Globus pallidus (tissue), 1 donor: ENCODE data around the gene KBTBD8.

Experiments used
- DNase-seq: peaks from one replicate; pipeline ENCODE4 v3.0.0-alpha.2; 2015; ENCODE audit warnings: low spot score

Gene KBTBD8

GRCh38 chr3:66997560-66998112 lies 471 bp upstream of the KBTBD8 start:
- DNase-seq, result no peak

- no peak for DNase-seq
These were observed 763 bp downstream of the KBTBD8 start for GRCh38 chr3:66998904-66999235.

GRCh38 chr3:67000009-67000408 lies 1.9 kb downstream of the KBTBD8 start:
- no peak for DNase-seq

- no peak for DNase-seq
These were observed 3.2 kb downstream of the KBTBD8 start for GRCh38 chr3:67001086-67001861.

- DNase-seq, result no peak
These were observed 7.9 kb downstream of the KBTBD8 start for GRCh38 chr3:67005974-67006373.

- DNase-seq, result no peak
These were observed 8.4 kb downstream of the KBTBD8 start for GRCh38 chr3:67006460-67006859.

- no peak for DNase-seq
These were observed 10.3 kb downstream of the KBTBD8 start for GRCh38 chr3:67008388-67008787.

- no peak for DNase-seq
These were observed 11.6 kb downstream of the KBTBD8 start for GRCh38 chr3:67009716-67010115.

GRCh38 chr3:67011414-67012131 lies 13.5 kb downstream of the KBTBD8 start:
- DNase-seq, result no peak

GRCh38 chr3:67012564-67012963 lies 14.5 kb downstream of the KBTBD8 start:
- DNase-seq, result no peak

- DNase-seq, result no peak
These were observed 17.8 kb downstream of the KBTBD8 start for GRCh38 chr3:67015702-67016484.

GRCh38 chr3:67016522-67017080 lies 18.5 kb downstream of the KBTBD8 start:
- no peak for DNase-seq

- DNase-seq, result no peak
These were observed 19.1 kb downstream of the KBTBD8 start for GRCh38 chr3:67017211-67017610.

- no peak for DNase-seq
These were observed 20.1 kb downstream of the KBTBD8 start for GRCh38 chr3:67018105-67018788.

GRCh38 chr3:67018789-67019526 lies 20.9 kb downstream of the KBTBD8 start:
- no peak for DNase-seq

GRCh38 chr3:67028001-67028784 lies 30.1 kb downstream of the KBTBD8 start:
- no peak for DNase-seq

- DNase-seq, result no peak
These were observed 33.0 kb downstream of the KBTBD8 start for GRCh38 chr3:67030785-67031740.

GRCh38 chr3:67031986-67032385 lies 33.9 kb downstream of the KBTBD8 start:
- no peak for DNase-seq

GRCh38 chr3:67033079-67033478 lies 35.0 kb downstream of the KBTBD8 start:
- DNase-seq, result no peak
